ENCODE measurements around the gene BMPR1A. TPM values are rescaled to one million over a fixed set of nuclear protein-coding genes. Genes with fewer than 3 reads are reported as not detected.

The BMPR1A gene
- total and polyA plus RNA-seq, 4 donors: 2.2 to 16.0 (median 8.9) TPM

DNA sequence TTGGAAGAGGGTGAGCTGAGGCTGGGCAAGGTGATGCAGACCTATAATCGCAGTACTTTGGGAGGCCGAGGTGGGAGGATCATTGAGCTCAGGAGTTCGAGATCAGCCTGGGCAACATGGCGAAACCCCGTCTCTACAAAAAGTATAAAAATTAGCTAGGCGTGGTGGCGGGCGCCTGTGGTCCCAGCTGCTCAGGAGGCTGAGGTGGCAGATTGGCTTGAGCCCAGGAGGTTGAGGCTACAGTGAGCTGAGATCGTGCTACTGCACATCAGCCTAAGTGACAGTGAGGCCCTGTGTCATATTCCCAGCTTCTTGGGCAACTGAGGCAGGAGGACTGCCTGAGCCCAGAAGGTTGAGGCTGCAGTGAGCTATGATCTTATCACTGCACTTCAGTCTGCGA is 13.6 kb downstream of the BMPR1A start:
- 95% methylated on average over 10 of the region's 10 CpGs for WGBS
- no peaks in the 10 kb centered on the region for H3K9me3 ChIP-seq (ENCODE audit: control insufficient read depth in 4 of 4, low read length in 3 of 4)
- H3K4me1 ChIP-seq (ENCODE audit: control insufficient read depth in 4 of 4, insufficient read depth in 4 of 4, low read length in 3 of 4): peaks cover 0 to 12% (median 2%) of the 10 kb centered on the region in 4 donors
- no peak overlapping the region for H3K27ac ChIP-seq (ENCODE audit: low read depth in 1 of 2, low read length in 2 of 2)
- no peaks in the 10 kb centered on the region for H3K36me3 ChIP-seq (ENCODE audit: control insufficient read depth in 4 of 4, insufficient read depth in 3 of 4, low read depth in 1 of 4, low read length in 3 of 4)
- H3K4me3 ChIP-seq (ENCODE audit: low read depth in 1 of 3, low read length in 3 of 3): no peak overlapping the region
- H3K9ac ChIP-seq (ENCODE audit: low read depth in 1 of 2, low read length in 2 of 2): no peak overlapping the region
- TF ChIP-seq EGR1 (IDR thresholded peaks at IDR 0.05; ENCODE audit: low read depth in 2 of 2) (no peak), RXRA (IDR thresholded peaks at IDR 0.05) (no peak), HNF4G (IDR thresholded peaks at IDR 0.05) (no peak), CTCF (IDR thresholded peaks at IDR 0.05; ENCODE audit: low read depth, low read length, missing input control) (no peak), YY1 (IDR thresholded peaks at IDR 0.05) (no peak), FOXA1 (IDR thresholded peaks at IDR 0.05) (no peak), ZBTB33 (IDR thresholded peaks at IDR 0.05) (no peak), SP1 (IDR thresholded peaks at IDR 0.05) (no peak), REST (IDR thresholded peaks at IDR 0.05) (no peak), HNF4A (conservative IDR thresholded peaks at IDR 0.05) (no peak), NR2F2 (IDR thresholded peaks at IDR 0.05) (no peak), FOXA2 (IDR thresholded peaks at IDR 0.05) (no peak), GABPA (IDR thresholded peaks at IDR 0.05 in 1 of 2, conservative IDR thresholded peaks at IDR 0.05 in 1 of 2) (no peak), TAF1 (conservative IDR thresholded peaks at IDR 0.05) (no peak), RAD21 (IDR thresholded peaks at IDR 0.05) (no peak)
- TF ChIP-seq, protein P1, sequence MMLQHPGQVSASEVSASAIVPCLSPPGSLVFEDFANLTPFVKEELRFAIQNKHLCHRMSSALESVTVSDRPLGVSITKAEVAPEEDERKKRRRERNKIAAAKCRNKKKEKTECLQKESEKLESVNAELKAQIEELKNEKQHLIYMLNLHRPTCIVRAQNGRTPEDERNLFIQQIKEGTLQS (IDR thresholded peaks at IDR 0.05): no peak
- no peaks in the 10 kb centered on the region for H3K27me3 ChIP-seq (ENCODE audit: control insufficient read depth in 4 of 4, insufficient read depth in 4 of 4, low read length in 3 of 4)
- DNase-seq (ENCODE audit: low spot score): no peak

DNA sequence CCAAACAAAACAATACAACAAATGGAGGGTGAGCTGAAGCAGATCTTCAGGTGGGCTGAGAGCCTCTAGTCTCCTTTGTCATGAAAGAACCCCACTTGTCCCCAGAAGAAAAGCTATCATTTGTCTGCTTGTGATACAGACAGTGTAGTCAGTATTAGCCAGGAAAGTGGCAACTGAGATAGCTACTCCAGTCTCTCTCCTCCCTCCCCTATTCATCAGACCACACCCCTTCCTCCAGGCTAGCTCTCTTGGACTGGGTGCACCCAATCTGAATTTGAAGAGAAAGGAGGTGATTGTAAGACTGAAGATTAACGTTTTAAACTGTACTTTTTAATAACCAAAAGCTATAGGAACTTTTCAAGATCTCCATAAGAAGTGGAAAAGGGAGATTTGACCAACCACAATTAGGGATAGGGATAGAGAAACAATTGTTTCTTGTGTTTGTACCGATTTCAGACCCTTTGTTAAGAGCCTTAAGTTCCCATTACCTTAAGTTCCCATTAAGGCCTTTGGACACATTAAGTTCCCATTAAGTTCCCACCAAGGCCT is 14.1 kb downstream of the BMPR1A start:
- no peak for DNase-seq (ENCODE audit: low spot score)
- Histone ChIP-seq H3K4me3 (ENCODE audit: low read depth in 1 of 3, low read length in 3 of 3) (no peak overlapping the region), H3K36me3 (ENCODE audit: control insufficient read depth in 4 of 4, insufficient read depth in 3 of 4, low read depth in 1 of 4, low read length in 3 of 4) (no peaks in the 10 kb centered on the region), H3K9me3 (ENCODE audit: control insufficient read depth in 4 of 4, low read length in 3 of 4) (no peaks in the 10 kb centered on the region), H3K27me3 (ENCODE audit: control insufficient read depth in 4 of 4, insufficient read depth in 4 of 4, low read length in 3 of 4) (no peaks in the 10 kb centered on the region), H3K9ac (ENCODE audit: low read depth in 1 of 2, low read length in 2 of 2) (no peak overlapping the region), H3K27ac (ENCODE audit: low read depth in 1 of 2, low read length in 2 of 2) (no peak overlapping the region), H3K4me1 (ENCODE audit: control insufficient read depth in 4 of 4, insufficient read depth in 4 of 4, low read length in 3 of 4) (peaks cover 0 to 17% (median 3%) of the 10 kb centered on the region in 4 donors)
- 67% methylated on average over 2 of the region's 2 CpGs for WGBS
- no peak for TF ChIP-seq HNF4A (conservative IDR thresholded peaks at IDR 0.05)
- TF ChIP-seq, protein P1 (IDR thresholded peaks at IDR 0.05): no peak
- no peak for TF ChIP-seq YY1 (IDR thresholded peaks at IDR 0.05)
- no peak for TF ChIP-seq CTCF (IDR thresholded peaks at IDR 0.05; ENCODE audit: low read depth, low read length, missing input control)
- no peak for TF ChIP-seq EGR1 (IDR thresholded peaks at IDR 0.05; ENCODE audit: low read depth in 2 of 2)
- no peak for TF ChIP-seq ZBTB33 (IDR thresholded peaks at IDR 0.05)
- TF ChIP-seq RXRA (IDR thresholded peaks at IDR 0.05): no peak
- TF ChIP-seq RAD21 (IDR thresholded peaks at IDR 0.05): no peak
